GM12878 (cell line): ENCODE results near the gene B9D2. TPM values are rescaled to one million over a fixed set of nuclear protein-coding genes. Genes with fewer than 3 reads are reported as not detected.

Experiments
- ATAC-seq: fragments of 200-7000 bp; cut with Tn5 transposase; 3 replicates; pipeline ENCODE4 v1.9.1; 2020; ENCODE audit warnings: mild to moderate bottlenecking, moderate library complexity
- BruUV-seq: library from RNA; stranded (reverse); fragments of 400-500 nt; replicated peaks from 2 replicates; lab custom pipeline; 2021; lab: Mats Ljungman, UMichigan
- CTCF ChIA-PET: fragments of 300-600 bp; sonication (Branson Sonifier 250); formaldehyde crosslinking; extraction: SDS; loops from one replicate; lab custom pipeline; 2021; ENCODE audit warnings: inconsistent platforms; lab: Yijun Ruan, JAX
- POLR2A ChIA-PET: fragments of 350-600 bp; formaldehyde crosslinking; extraction: SDS; loops from one replicate; lab custom pipeline; 2021; ENCODE audit warnings: inconsistent platforms; lab: Charles Lee
- RAD21 ChIA-PET: fragments of 300-600 bp; sonication (Branson Sonifier 250); formaldehyde crosslinking; loops from one replicate; lab custom pipeline; 2023; ENCODE audit warnings: antibody characterized with exemption; ENCODE audit not compliant: unreplicated experiment; lab: Charles Lee
- SMC1A ChIA-PET: fragments of 300-600 bp; sonication (Branson Sonifier 250); formaldehyde crosslinking; loops from one replicate; lab custom pipeline; 2023; ENCODE audit not compliant: unreplicated experiment, uncharacterized antibody; lab: Charles Lee
- DNase-seq: peaks from one replicate; pipeline ENCODE4 v3.0.0-alpha.2; 2011; ENCODE audit warnings: low read depth, low spot score
- FAIRE-seq: peaks from 3 replicates; lab custom pipeline; 2011; peaks lifted over from hg19 to GRCh38; lab: Jason Lieb, UNC
- H2AFZ ChIP-seq: 2 replicates; pipeline ENCODE4 v1.6.0; 2011; ENCODE audit warnings: low read depth, low read length, control low read depth; ENCODE audit not compliant: control insufficient read depth
- H3K27ac ChIP-seq: 2 replicates; pipeline ENCODE4 v1.5.1; 2011; ENCODE audit warnings: control low read depth; ENCODE audit not compliant: control insufficient read depth, insufficient read depth
- H3K27me3 ChIP-seq, 2 experiments: replicated peaks in 1 of 2; 2 replicates each; pipeline versions ENCODE4 v1.6.0 to v1.6.1; 2011; ENCODE audit warnings: low read length in 1 of 2; ENCODE audit not compliant: control insufficient read depth in 2 of 2, insufficient read depth in 2 of 2
- H3K36me3 ChIP-seq, 2 experiments: 2 replicates each; pipeline ENCODE4 v1.5.1; 2011; ENCODE audit warnings: low read length in 1 of 2; ENCODE audit not compliant: control insufficient read depth in 2 of 2, insufficient read depth in 2 of 2
- H3K4me1 ChIP-seq: 2 replicates; pipeline ENCODE4 v1.6.1; 2011; ENCODE audit warnings: mild to moderate bottlenecking, low read length, moderate library complexity, mixed read lengths; ENCODE audit not compliant: control insufficient read depth, insufficient read depth
- H3K4me2 ChIP-seq: 2 replicates; pipeline ENCODE4 v1.6.0; 2011; ENCODE audit warnings: control low read depth; ENCODE audit not compliant: control insufficient read depth, insufficient read depth
- H3K4me3 ChIP-seq: fragments of 200-600 bp; sonication (generic); 2 replicates; pipeline ENCODE4 v1.5.1; 2016
- H3K79me2 ChIP-seq: 2 replicates; pipeline ENCODE4 v1.6.0; 2011; ENCODE audit warnings: low read length; ENCODE audit not compliant: control insufficient read depth, insufficient read depth
- H3K9ac ChIP-seq: 2 replicates; pipeline ENCODE4 v1.8.0; 2011; ENCODE audit warnings: low read length, control low read depth, mixed read lengths; ENCODE audit not compliant: control insufficient read depth, insufficient read depth
- H3K9me3 ChIP-seq: replicated peaks from 3 replicates; pipeline ENCODE4 v1.5.1; 2011; ENCODE audit warnings: mild to moderate bottlenecking, low read length; ENCODE audit not compliant: control insufficient read depth, insufficient read depth
- H4K20me1 ChIP-seq: 2 replicates; pipeline ENCODE4 v1.6.0; 2011; ENCODE audit not compliant: control insufficient read depth, insufficient read depth
- CBX3 ChIP-seq: fragments of 200-600 bp; sonication (generic); IDR thresholded peaks from 2 replicates; pipeline ENCODE4 v1.6.1; 2016; ENCODE audit warnings: low read depth, borderline replicate concordance
- CTCF ChIP-seq, 3 experiments: IDR thresholded peaks in 2 of 3; conservative IDR thresholded peaks in 1 of 3; 2 replicates each; pipeline ENCODE4 v1.5.1; 2011; ENCODE audit warnings: low read depth in 3 of 3, low read length in 3 of 3, mild to moderate bottlenecking in 3 of 3, control low read depth in 2 of 3, moderate library complexity in 2 of 3, inconsistent platforms in 1 of 3, mixed read lengths in 1 of 3; ENCODE audit not compliant: control insufficient read depth in 2 of 3, insufficient read depth in 1 of 3; ENCODE audit errors: extremely low read depth in 1 of 3
- RAD21 ChIP-seq: IDR thresholded peaks from 2 replicates; pipeline ENCODE4 v1.6.1; 2011; ENCODE audit warnings: mild to moderate bottlenecking, low read depth, low read length, moderate library complexity; ENCODE audit not compliant: insufficient read depth
- WGBS: methylation state at CpG from one replicate; pipeline ENCODE4 v1.1.6; 2016; ENCODE audit warnings: low lambda C conversion rate; ENCODE audit not compliant: insufficient replicate concordance, insufficient coverage; ENCODE audit errors: missing lambda C conversion rate; 5-methylcytosine and 5-hydroxymethylcytosine counted together
- in situ Hi-C: fragments of 300-500 bp; cut with MboI; formaldehyde crosslinking; loops from 9 replicates; pipeline ENCODE4 v1.14.3; 2018; ENCODE audit warnings: mixed read lengths
- intact Hi-C: fragments of 100-400 bp; cut with micrococcal nuclease; formaldehyde crosslinking; loops from one replicate; pipeline ENCODE4 v1.14.2; 2022; ENCODE audit not compliant: unreplicated experiment
- polyA plus RNA-seq, 11 experiments: library from polyadenylated mRNA; depleted of rRNA in 4 of 11; unstranded in 6 of 11; stranded (reverse) in 5 of 11; fragments of >200 nt; fragmentation: Nextera tagmentation in 4 of 11; fragmentation: Illumina TruSeq in 1 of 11; extraction: Ambion mirVana in 4 of 11; extraction: Trizol in 1 of 11; gene quantifications; 1 replicate in 1 of 11; 2 replicates in 10 of 11; pipeline versions ENCODE4 v1.2.1 to v1.2.3, GENCODE V29; 2011 to 2016; ENCODE audit warnings: inconsistent platforms in 2 of 11, missing spikeins in 2 of 11, low read depth in 1 of 11
- total RNA-seq, 4 experiments: library from RNA; depleted of rRNA in 3 of 4; stranded (reverse); fragments of >200 nt in 3 of 4; fragmentation: Illumina TruSeq in 1 of 4; extraction: Trizol in 1 of 4; gene quantifications; 2 replicates each; pipeline versions ENCODE4 v1.2.1 to v1.2.3, GENCODE V29; 2013 to 2021

B9D2 gene
- total and polyA plus RNA-seq, 10 of the 15 experiments (the other 5 are each of a cell fraction or from before 2014, with no cell fraction given) = 2.4 to 12.4 (median 5.0) TPM

- 33% methylated on average over 3 of the region's 4 CpGs for WGBS
- ChIA-PET SMC1A (interaction anchor here (0.6 to 1.9 kb wide), 6 partner anchors 10 to 40 kb away, joined by 3 to 6 read pairs (median 4); partner anchors contain the start of gene DMAC2), CTCF (interaction anchor here (0.6 to 1.5 kb wide), 10 partner anchors 9 to 716 kb away, joined by 3 to 7 read pairs (median 4); partner anchors contain the start of gene DMAC2), POLR2A (interaction anchor here (0.6 to 1.4 kb wide), 4 partner anchors 9 to 30 kb away, joined by 3 to 4 read pairs (median 4); no protein-coding TSS in a partner anchor), RAD21 (interaction anchor here (0.6 to 1.3 kb wide), 7 partner anchors 19 to 589 kb away, joined by 3 to 4 read pairs (median 3); partner anchors contain the start of gene B9D2)
- Histone ChIP-seq H3K9ac (no peak overlapping the region), H3K27ac (no peak overlapping the region), H3K4me1 (peaks cover 18% of the 10 kb centered on the region), H3K9me3 (no peaks in the 10 kb centered on the region), H3K27me3 (no peaks in the 10 kb centered on the region), H3K79me2 (peaks cover 5% of the 10 kb centered on the region), H3K4me3 (no peak overlapping the region), H2AFZ (no peak overlapping the region), H3K4me2 (no peak overlapping the region), H3K36me3 (peaks cover 0 to 3% of the 10 kb centered on the region in 2 experiments; a peak in 3 of 4 replicates), H4K20me1 (no peaks in the 10 kb centered on the region)
- BruUV-seq = no TSS peak
- FAIRE-seq = no peak
- in situ Hi-C loops (no loop called here), intact Hi-C loops (no loop called here)
- no peak for DNase-seq
- ATAC-seq = peak; percentile 71
- TF ChIP-seq CBX3 (no peak), RAD21 (peak; percentile 30; the same call in 1 of the 2 replicates), CTCF (IDR thresholded peaks at IDR 0.05 in 2 of 3, conservative IDR thresholded peaks at IDR 0.05 in 1 of 3; ENCODE audit: control insufficient read depth in 2 of 3, extremely low read depth in 1 of 3, insufficient read depth in 1 of 3, low read depth in 3 of 3, low read length in 3 of 3) (peak in 2 of 3 experiments; percentile 35; a peak in 2 of 6 replicates)
Measured at GRCh38 chr19:41408256-41408655, 44.3 kb upstream of the B9D2 start.
